Right ventricle myocardium superior (tissue), 1 donor: ENCODE measurements around the gene DOHH. TPM values are rescaled to one million over a fixed set of nuclear protein-coding genes. Genes with fewer than 3 reads are reported as not detected.
"Not testable (repeated sequence)": the region's sequence is repeated elsewhere in the genome, so short reads cannot be mapped to it uniquely, and the experiment has no call there.

Experiments used
- ATAC-seq: fragments of 200-7000 bp; cut with Tn5 transposase; one replicate; pipeline ENCODE4 v1.9.1; 2020; ENCODE audit warnings: mild to moderate bottlenecking; ENCODE audit not compliant: poor library complexity
- DNase-seq: peaks from one replicate; pipeline ENCODE4 v3.0.0-alpha.2; 2020
- intact Hi-C: fragments of 100-400 bp; cut with DNase I; formaldehyde crosslinking; loops from one replicate; pipeline ENCODE4 v1.11.2; 2022
- total RNA-seq: library from RNA; stranded (reverse); fragmentation: NEBNext Ultra II Directional; extraction: Animal tissue kit (Norgen Biotek cat#: 25700); gene quantifications from one replicate; pipeline ENCODE4 v1.2.1, GENCODE V29; 2021
- donor health status: DM: no; HTN: yes; CAD: no; lungs with severe emphysema.

DOHH gene
- total RNA-seq, 1 donor from 2014 or later = 10.5 TPM

DNA sequence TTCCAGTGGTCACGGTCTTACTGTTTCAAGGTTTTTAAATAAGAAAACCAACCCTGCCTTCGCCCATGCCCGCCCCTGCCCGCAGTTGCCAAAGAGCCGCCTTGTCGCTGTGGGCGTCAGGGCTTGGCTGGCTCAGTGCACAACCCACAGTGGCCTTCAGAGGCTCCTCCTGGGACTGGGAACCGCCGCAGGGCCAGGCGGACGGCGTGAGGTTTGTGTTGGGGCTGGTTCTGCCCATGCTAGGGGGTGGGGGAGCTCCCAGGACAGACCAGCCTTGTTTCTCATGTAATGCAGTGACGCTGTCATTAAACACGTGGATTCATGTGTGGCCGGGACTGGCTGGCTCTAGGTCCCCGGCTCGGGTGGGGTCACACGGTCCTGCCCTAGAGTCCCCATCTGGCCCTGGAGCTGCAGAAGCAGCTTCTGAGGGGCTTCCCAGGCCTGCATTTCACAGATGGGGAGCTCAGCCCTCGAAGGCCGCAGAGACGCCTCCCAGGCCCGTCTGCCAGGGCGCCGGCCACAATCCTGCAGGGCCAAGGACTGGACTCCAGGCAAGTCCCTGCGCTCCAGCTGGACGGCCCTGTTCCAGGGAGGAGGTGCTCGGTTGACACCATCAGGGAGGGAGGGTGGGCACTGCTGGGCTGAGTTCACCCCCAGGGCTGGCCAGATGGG, 36.1 kb upstream of the DOHH start:
- intact Hi-C loops = no loop called here
- peak; percentile 74 for DNase-seq
- peak; percentile 46 for ATAC-seq

DNA sequence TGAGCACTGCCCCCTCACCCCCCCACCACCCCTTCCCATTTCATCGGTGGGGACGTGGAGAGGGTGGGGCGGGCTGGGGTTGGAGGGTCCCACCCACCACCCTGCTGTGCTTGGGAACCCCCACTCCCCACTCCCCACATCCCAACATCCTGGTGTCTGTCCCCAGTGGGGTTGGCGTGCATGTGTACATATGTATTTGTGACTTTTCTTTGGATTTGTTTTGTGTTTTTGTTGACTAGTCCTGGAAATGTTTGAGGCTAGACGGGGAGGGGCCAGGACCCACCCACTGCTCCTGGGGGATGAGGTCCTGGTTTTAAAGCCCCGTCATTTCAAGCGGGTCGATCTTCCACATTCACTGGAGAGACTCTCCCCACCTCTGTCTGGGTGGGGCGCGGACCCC, 35.5 kb upstream of the DOHH start:
- ATAC-seq = no peak
- DNase-seq = no peak
- intact Hi-C loops = no loop called here

DNA sequence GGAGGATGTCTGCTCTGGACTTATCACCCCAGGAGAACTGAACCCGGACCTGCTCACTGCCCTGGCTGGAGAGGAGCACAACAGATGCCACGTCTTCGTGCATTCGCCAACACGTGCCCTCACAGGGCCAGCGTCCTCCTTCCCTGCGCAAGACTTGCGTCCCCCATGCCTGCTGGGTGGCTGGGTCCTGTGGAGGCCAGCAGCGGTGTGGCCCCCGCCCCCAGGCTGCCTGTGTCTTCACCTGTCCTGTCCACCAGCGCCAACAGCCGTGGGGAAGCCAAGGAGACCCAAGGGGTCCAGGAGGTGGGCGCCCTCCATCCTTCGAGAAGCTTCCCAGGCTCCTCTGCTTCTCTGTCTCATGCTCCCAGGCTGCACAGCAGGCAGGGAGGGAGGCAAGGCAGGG, 35.1 kb upstream of the DOHH start:
- DNase-seq (no peak), ATAC-seq (no peak)
- intact Hi-C loops = no loop called here

GRCh38 chr19:3535235-3535535, 34.7 kb upstream of the DOHH start:
- DNase-seq (no peak), ATAC-seq (no peak)
- intact Hi-C loops = no loop called here

DNA sequence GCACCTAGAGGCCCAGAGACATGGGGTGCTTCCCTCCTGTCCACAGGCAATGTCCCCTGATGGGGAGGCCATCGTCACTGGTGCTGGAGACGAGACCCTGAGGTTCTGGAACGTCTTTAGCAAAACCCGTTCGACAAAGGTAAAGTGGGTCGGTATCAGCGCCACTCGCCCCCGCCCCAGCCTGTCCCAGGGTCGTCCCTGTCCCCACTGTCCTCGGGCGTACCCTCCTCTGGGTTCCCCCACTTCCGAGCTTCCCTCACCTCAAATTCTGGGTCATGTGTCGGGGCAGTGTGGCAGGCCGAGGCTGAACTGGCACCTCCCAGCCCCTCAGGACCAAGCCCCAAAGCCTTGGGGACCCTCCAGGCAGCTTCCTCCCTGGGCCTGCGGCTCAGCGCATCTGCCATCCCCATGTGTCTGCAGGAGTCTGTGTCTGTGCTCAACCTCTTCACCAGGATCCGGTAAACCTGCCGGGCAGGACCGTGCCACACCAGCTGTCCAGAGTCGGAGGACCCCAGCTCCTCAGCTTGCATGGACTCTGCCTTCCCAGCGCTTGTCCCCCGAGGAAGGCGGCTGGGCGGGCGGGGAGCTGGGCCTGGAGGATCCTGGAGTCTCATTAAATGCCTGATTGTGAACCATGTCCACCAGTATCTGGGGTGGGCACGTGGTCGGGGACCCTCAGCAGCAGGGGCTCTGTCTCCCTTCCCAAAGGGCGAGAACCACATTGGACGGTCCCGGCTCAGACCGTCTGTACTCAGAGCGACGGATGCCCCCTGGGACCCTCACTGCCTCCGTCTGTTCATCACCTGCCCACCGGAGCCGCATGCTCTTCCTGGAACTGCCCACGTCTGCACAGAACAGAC, 34.1 kb upstream of the DOHH start:
- ATAC-seq (no peak), DNase-seq (no peak)
- intact Hi-C loops = no loop called here

- DNase-seq = no peak
- ATAC-seq = no peak
- intact Hi-C loops = no loop called here
Measured at GRCh38 chr19:3533563-3534216, 33.2 kb upstream of the DOHH start.

DNA sequence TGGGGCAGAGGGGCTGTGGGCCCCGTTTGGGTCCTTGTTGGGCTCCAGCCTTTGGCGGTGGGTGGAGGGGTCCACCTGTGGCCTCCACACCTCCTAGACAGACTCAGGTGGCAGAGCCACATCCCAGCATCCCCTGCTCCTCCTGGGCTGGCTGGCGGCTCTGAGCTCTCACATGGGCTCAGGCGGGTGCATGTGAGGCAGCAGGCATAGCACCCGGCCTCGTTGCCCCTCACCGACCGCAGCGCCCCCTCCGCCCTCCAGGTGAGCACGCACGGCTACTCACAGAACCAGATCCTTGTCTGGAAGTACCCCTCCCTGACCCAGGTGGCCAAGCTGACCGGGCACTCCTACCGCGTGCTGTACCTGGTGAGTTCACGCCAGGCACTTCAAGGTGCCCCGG, 32.6 kb upstream of the DOHH start:
- no peak for DNase-seq
- ATAC-seq = no peak
- intact Hi-C loops = no loop called here

GRCh38 chr19:3532154-3532786, 31.8 kb upstream of the DOHH start:
- intact Hi-C loops = no loop called here
- DNase-seq = no peak
- ATAC-seq = no peak

DNA sequence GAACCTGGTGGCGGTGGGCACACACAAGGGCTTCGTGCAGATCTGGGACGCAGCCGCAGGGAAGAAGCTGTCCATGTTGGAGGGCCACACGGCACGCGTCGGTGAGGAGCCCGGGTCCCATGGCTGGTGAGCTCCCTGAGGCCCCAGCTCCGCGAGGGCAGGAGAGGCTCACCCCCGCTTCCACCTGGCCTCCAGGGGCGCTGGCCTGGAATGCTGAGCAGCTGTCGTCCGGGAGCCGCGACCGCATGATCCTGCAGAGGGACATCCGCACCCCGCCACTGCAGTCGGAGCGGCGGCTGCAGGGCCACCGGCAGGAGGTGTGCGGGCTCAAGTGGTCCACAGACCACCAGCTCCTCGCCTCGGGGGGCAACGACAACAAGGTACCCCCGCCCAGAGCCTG, 31.2 kb upstream of the DOHH start:
- DNase-seq = no peak
- no peak for ATAC-seq
- intact Hi-C loops = no loop called here

GRCh38 chr19:3530389-3530788, 29.9 kb upstream of the DOHH start:
- DNase-seq = no peak
- intact Hi-C loops = no loop called here
- ATAC-seq = no peak

- ATAC-seq, DNase-seq, intact Hi-C loops: not testable (repeated sequence)
Measured at GRCh38 chr19:3529299-3529698, 28.8 kb upstream of the DOHH start.

DNA sequence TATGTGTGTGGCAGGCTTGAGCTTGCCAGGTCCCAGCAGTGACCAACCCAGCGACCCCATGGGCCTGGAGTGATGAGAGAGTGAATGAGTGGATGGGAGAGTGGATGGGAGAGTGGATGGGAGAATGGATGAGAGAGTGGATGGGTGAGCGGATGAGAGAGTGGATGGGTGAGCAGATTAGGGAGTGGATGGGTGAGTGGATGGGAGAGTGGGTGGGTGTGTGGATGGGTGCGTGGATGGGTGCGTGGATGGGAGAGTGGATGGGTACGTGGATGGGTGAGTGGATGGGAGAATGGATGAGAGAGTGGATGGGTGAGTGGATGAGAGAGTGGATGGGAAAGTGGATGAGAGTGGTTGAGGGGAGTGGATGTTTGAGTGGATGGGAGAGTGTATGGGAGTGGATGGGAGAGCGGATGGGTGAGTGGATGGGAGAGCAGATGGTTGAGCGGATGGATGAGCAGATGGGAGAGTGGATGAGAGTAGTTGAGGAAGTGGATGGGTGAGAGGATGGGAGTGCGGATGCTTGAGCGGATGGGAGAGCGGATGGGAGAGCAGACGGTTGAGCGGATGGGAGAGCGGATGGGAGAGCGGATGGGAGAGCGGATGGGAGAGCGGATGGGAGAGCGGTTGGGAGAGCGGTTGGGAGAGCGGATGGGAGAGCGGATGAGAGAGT, 28.2 kb upstream of the DOHH start:
- intact Hi-C loops = no loop called here
- no peak for DNase-seq
- ATAC-seq = no peak

DNA sequence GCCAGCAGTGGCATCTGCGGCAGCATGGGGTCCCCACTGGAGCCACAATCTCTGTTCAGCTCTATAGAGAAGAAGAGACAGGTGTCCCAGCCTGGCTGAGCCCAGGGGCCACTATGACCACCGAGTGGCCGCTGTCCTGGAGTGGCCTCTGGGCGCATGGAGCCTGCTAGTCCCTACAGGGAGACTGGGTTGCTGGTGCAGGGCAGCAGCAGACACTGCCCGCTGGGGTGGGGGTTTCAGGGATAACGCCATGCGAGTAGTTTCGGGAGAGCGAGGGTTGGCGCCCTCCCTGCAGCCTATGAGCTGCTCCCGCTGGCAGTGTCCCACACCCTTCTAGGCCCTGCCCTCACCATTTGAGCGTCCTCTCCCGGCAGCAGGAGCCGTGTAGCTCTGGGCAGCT, 27.6 kb upstream of the DOHH start:
- DNase-seq (no peak), ATAC-seq (no peak)
- intact Hi-C loops = no loop called here

- intact Hi-C loops = no loop called here
- no peak for DNase-seq
- ATAC-seq = no peak
Measured at GRCh38 chr19:3527238-3527910, 26.9 kb upstream of the DOHH start.

- DNase-seq = no peak
Measured at GRCh38 chr19:3526507-3527237, 26.2 kb upstream of the DOHH start.

DNA sequence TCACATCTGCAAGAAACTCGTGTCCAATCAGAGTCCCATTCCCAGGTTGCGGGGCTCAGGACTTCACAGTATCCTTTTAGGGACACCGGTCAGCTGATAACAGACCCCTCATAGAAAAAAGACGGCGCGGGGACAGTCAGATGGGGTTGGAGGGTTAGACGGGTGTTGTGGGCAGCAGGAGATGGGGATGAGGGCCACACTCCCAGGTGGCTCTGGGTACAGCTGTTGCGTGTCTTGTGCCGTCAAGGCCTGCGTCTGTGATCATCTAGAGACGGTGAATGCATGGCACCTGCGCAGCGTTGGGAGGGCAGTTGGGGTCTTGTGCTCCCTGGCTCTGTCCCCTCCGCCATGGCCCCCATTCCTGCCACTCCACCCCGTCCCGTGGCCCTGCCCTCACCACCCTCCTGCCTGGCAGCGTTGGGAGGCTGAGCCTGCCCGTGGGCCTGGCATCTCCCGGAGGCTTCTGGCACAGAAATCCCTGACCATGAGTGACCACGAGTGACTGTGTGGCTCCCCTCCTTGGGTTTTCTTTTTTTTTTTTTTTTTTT, 24.5 kb upstream of the DOHH start:
- intact Hi-C loops = no loop called here
- ATAC-seq = no peak
- no peak for DNase-seq

More at GRCh38 chr19:3526507-3527237, 26.2 kb upstream of the DOHH start:
- ATAC-seq = no peak
- intact Hi-C loops = no loop called here

GRCh38 chr19:3524078-3524842, 23.8 kb upstream of the DOHH start:
- intact Hi-C loops = no loop called here
- DNase-seq (no peak), ATAC-seq (no peak)
